NCI-H2081 (cell line): Measurements from ENCODE around the gene LGALS9C.
"Not testable (repeated sequence)": the region's sequence is repeated elsewhere in the genome, so short reads cannot be mapped to it uniquely, and the experiment has no call there.

Source experiments
- DNase-seq, 2 experiments: peaks; one replicate each; lab custom pipeline; 2025; lab: John Stamatoyannopoulos, UW

Gene LGALS9C

DNA sequence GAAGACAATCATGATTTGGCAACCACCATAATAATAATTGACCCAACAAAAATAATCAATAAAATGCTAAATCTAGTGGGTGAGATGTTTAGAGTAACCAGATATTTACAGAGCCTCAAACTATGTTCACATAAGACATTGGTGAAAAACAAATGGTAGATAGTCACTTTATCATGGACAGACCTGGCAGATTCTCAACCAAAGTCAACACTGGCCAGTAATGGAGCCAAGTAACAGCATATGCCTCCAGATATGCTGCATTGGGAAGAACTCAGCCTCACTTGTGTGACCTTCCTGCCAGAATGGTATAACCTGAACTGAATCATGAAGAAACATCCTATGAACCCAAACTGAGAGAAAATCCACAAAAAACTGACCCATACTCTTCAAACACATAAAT lies 53.8 kb downstream of the LGALS9C start:
- DNase-seq, result not testable (repeated sequence)

DNA sequence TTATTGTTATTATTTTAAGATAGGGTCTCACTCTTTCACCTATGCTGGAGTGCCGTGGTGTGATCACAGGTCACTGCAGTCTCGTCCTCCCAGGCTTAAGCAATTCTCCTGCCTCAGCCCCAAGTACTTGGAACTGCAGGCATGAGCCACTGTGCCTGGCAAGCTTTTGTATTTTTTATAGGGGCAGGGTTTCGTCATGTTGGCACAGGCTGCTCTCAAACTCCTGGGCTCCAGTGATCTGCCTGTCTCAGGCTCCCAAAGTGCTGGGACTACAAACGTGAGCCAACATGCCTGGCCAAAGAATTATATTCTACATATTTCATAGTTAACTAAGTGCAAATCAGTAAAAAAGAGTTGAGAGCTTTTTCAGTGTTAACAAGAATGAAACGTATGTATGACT lies 65.6 kb downstream of the LGALS9C start:
- not testable (repeated sequence) for DNase-seq

DNA sequence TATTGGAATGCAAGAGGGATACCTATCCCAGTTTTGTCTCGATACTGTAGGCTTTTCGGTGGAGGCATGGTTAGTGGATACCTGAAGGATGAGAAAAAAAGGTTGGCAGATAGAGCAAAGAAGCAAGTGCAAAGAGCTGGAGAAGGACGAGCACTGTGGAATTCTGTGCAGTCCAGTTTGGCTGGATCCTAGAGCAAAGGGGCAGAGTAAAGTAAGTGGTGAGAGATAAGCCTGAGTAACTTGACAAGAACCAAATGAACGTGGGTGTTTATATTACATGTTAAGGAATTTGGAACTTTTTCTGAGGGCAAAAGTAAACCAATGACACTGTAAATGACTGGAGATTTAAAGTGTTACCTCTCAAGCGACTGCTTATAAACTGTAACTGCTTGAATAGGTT lies 66.3 kb downstream of the LGALS9C start:
- not testable (repeated sequence) for DNase-seq
